Mesenteric fat pad (tissue), 1 donor: Measurements from ENCODE around the gene PKD2. TPM values are rescaled to one million over a fixed set of nuclear protein-coding genes. Genes with fewer than 3 reads are reported as not detected.

Source experiments
- DNase-seq: peaks from one replicate; pipeline ENCODE4 v3.0.0-alpha.2; 2020; ENCODE audit warnings: low spot score
- long read RNA-seq: library from polyadenylated mRNA; unstranded; transcript quantifications from one replicate; pipeline ENCODE4 v2.0.0, GENCODE V29; 2020
- total RNA-seq: library from RNA; stranded (reverse); fragmentation: NEBNext Ultra II Directional; extraction: Animal tissue kit (Norgen Biotek cat#: 25700); gene quantifications from one replicate; pipeline ENCODE4 v1.2.1, GENCODE V29; 2021
- donor health status: DM: yes; HTN: yes; CAD: no.

PKD2 gene
- total RNA-seq, result 54.3 TPM
- long read RNA-seq, full-length matches to known transcripts, result 3 of 20 reads
- long read RNA-seq, partial matches to known transcripts, result 5 of 20 reads
- long read RNA-seq, other reads (novel, unspliced or antisense), result 12 of 20 reads

GRCh38 chr4:88007304-88008121 lies at the start of gene PKD2:
Gene PKD2 (plus strand): TSS chr4:88007635. CDS start chr4:88007734, 99 bp downstream.
- peak; percentile 95 for DNase-seq

- no peak for DNase-seq
These were observed 45.4 kb upstream of the PKD2 start for GRCh38 chr4:87961993-87962392.

- no peak for DNase-seq
These were observed 44.9 kb upstream of the PKD2 start for GRCh38 chr4:87962398-87963146.

- DNase-seq, result no peak
These were observed 41.9 kb upstream of the PKD2 start for GRCh38 chr4:87965501-87965975.

GRCh38 chr4:87966095-87966496 lies 41.3 kb upstream of the PKD2 start:
- DNase-seq, result no peak

- no peak for DNase-seq
These were observed 40.2 kb upstream of the PKD2 start for GRCh38 chr4:87967193-87967592.

- DNase-seq, result no peak
These were observed 37.3 kb upstream of the PKD2 start for GRCh38 chr4:87970121-87970520.

GRCh38 chr4:87971866-87972265 lies 35.6 kb upstream of the PKD2 start:
- DNase-seq, result no peak

- no peak for DNase-seq
These were observed 33.9 kb upstream of the PKD2 start for GRCh38 chr4:87973283-87974169.

- DNase-seq, result no peak
These were observed 32.5 kb upstream of the PKD2 start for GRCh38 chr4:87974856-87975462.

- DNase-seq, result no peak
These were observed 32.0 kb upstream of the PKD2 start, which contains the start of gene SPP1 for GRCh38 chr4:87975466-87975865. Gene SPP1 (plus strand): TSS chr4:87975714. CDS start chr4:87976896, 1,182 bp downstream.

- DNase-seq, result no peak
These were observed 29.7 kb upstream of the PKD2 start for GRCh38 chr4:87977521-87978278.

GRCh38 chr4:87978681-87979080 lies 28.8 kb upstream of the PKD2 start:
- no peak for DNase-seq

- DNase-seq, result no peak
These were observed 27.6 kb upstream of the PKD2 start for GRCh38 chr4:87979810-87980209.

GRCh38 chr4:87981486-87981885 lies 25.9 kb upstream of the PKD2 start:
- DNase-seq, result no peak

- DNase-seq, result no peak
These were observed 25.4 kb upstream of the PKD2 start for GRCh38 chr4:87982036-87982435.

- no peak for DNase-seq
These were observed 24.9 kb upstream of the PKD2 start for GRCh38 chr4:87982446-87983010.

GRCh38 chr4:87983996-87984395 lies 23.4 kb upstream of the PKD2 start:
- no peak for DNase-seq

- DNase-seq, result no peak
These were observed 22.1 kb upstream of the PKD2 start for GRCh38 chr4:87985097-87985886.
